ENCODE measurements around the gene NAIF1.
"Not testable (repeated sequence)": the region's sequence is repeated elsewhere in the genome, so short reads cannot be mapped to it uniquely, and the experiment has no call there.

DNA sequence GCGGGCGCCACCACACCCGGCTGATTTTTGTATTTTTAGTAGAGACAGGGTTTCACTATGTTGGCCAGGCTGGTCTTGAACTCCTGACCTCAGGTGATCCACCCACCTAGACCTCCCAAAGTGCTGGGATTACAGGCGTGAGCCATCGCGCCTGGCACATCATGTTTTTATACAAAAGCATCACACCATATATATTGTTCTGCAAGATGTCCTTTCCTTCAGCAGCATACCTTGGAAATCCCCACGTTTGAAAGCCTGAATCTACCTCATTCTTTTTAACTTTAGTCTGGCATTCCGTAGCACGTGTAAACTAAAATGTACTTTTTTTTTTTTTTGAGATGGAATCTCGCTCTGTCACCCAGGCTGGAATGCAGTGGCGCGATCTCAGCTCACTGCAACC lies 43.4 kb downstream of the NAIF1 start:
- TF ChIP-seq, protein P1, sequence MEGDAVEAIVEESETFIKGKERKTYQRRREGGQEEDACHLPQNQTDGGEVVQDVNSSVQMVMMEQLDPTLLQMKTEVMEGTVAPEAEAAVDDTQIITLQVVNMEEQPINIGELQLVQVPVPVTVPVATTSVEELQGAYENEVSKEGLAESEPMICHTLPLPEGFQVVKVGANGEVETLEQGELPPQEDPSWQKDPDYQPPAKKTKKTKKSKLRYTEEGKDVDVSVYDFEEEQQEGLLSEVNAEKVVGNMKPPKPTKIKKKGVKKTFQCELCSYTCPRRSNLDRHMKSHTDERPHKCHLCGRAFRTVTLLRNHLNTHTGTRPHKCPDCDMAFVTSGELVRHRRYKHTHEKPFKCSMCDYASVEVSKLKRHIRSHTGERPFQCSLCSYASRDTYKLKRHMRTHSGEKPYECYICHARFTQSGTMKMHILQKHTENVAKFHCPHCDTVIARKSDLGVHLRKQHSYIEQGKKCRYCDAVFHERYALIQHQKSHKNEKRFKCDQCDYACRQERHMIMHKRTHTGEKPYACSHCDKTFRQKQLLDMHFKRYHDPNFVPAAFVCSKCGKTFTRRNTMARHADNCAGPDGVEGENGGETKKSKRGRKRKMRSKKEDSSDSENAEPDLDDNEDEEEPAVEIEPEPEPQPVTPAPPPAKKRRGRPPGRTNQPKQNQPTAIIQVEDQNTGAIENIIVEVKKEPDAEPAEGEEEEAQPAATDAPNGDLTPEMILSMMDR (IDR thresholded peaks at IDR 0.05) = not testable (repeated sequence)
- not testable (repeated sequence) for TF ChIP-seq POLR2AphosphoS5 (IDR thresholded peaks at IDR 0.05; ENCODE audit: low read depth, low read length); SIN3A (IDR thresholded peaks at IDR 0.05; ENCODE audit: borderline replicate concordance, insufficient read depth, low read depth, low read length)
- TF ChIP-seq, protein P2, sequence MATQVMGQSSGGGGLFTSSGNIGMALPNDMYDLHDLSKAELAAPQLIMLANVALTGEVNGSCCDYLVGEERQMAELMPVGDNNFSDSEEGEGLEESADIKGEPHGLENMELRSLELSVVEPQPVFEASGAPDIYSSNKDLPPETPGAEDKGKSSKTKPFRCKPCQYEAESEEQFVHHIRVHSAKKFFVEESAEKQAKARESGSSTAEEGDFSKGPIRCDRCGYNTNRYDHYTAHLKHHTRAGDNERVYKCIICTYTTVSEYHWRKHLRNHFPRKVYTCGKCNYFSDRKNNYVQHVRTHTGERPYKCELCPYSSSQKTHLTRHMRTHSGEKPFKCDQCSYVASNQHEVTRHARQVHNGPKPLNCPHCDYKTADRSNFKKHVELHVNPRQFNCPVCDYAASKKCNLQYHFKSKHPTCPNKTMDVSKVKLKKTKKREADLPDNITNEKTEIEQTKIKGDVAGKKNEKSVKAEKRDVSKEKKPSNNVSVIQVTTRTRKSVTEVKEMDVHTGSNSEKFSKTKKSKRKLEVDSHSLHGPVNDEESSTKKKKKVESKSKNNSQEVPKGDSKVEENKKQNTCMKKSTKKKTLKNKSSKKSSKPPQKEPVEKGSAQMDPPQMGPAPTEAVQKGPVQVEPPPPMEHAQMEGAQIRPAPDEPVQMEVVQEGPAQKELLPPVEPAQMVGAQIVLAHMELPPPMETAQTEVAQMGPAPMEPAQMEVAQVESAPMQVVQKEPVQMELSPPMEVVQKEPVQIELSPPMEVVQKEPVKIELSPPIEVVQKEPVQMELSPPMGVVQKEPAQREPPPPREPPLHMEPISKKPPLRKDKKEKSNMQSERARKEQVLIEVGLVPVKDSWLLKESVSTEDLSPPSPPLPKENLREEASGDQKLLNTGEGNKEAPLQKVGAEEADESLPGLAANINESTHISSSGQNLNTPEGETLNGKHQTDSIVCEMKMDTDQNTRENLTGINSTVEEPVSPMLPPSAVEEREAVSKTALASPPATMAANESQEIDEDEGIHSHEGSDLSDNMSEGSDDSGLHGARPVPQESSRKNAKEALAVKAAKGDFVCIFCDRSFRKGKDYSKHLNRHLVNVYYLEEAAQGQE (IDR thresholded peaks at IDR 0.05; ENCODE audit: insufficient read depth in 1 of 2, low read depth in 2 of 2, low read length in 1 of 2) = not testable (repeated sequence)
